ENCODE data around the gene RPL37A.
"Not testable (repeated sequence)": the region's sequence is repeated elsewhere in the genome, so short reads cannot be mapped to it uniquely, and the experiment has no call there.

RPL37A gene

GRCh38 chr2:216518566-216519119, 20.0 kb downstream of the RPL37A start:
- not testable (repeated sequence) for H3K4me1 ChIP-seq (ENCODE audit: control insufficient read depth, insufficient read depth, low read length); H3K27ac ChIP-seq (ENCODE audit: low read depth, low read length); H3K27me3 ChIP-seq (ENCODE audit: control insufficient read depth, insufficient read depth, low read length); H3K9ac ChIP-seq (ENCODE audit: low read depth, low read length); H3K36me3 ChIP-seq (ENCODE audit: control insufficient read depth, insufficient read depth, low read length); H3K9me3 ChIP-seq (ENCODE audit: control insufficient read depth, insufficient read depth, low read length); H3K4me3 ChIP-seq (ENCODE audit: low read depth, low read length)

DNA sequence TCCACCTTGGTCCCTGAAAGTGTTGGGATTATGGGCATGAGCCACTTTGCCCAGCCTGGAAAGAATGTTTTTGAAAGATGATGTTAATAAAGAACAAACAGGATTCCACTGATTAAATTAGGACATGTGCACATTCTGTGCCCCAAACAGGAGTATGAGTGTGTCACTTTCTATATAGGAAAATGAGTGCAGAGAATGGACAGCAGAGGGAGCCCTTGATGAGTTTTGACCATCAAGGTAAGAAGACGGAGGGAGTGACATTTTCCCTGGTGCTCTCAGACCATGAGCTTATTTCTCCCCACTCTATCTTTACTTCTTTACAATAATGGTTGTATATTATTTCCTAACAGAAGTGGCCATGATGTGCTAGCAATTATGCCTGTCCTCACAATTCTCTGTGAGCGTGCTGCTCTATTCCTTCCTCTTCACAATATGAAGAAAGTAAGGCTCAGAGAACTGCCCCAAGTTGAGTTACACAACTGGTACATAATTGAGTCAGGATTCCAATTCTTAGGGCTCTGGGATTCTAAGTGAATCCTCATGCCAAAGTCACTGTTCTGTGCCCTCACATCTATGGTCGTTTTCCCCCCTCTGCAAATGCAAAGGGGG, 20.6 kb downstream of the RPL37A start:
- Histone ChIP-seq H3K27ac (ENCODE audit: low read depth, low read length) (no peak overlapping the region), H3K4me1 (ENCODE audit: control insufficient read depth, insufficient read depth, low read length) (no peaks in the 10 kb centered on the region), H3K4me3 (ENCODE audit: low read depth, low read length) (no peak overlapping the region), H3K36me3 (ENCODE audit: control insufficient read depth, insufficient read depth, low read length) (no peaks in the 10 kb centered on the region), H3K27me3 (ENCODE audit: control insufficient read depth, insufficient read depth, low read length) (no peaks in the 10 kb centered on the region), H3K9me3 (ENCODE audit: control insufficient read depth, insufficient read depth, low read length) (no peaks in the 10 kb centered on the region), H3K9ac (ENCODE audit: low read depth, low read length) (no peak overlapping the region)

DNA sequence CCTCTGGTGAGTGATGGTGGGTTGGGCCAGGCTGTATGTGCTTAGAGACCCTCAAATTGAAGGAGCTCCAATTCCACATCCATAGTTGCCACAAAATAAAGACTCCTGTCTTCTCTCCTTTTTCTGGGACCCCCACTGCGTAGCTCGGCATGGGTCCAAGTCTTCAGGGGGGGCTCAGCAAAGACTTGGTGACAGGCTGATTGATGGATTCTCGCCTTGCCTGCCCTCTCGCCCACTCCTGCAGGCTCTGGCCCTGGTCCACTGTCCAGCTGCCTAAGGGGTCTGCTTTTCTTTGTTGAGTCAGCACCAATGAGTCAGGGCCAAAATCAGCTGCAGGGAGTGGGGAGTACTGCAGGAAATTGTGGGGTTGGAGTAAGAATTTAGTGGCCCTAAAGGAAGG, 21.5 kb downstream of the RPL37A start:
- Histone ChIP-seq H3K27ac (ENCODE audit: low read depth, low read length) (no peak overlapping the region), H3K27me3 (ENCODE audit: control insufficient read depth, insufficient read depth, low read length) (no peaks in the 10 kb centered on the region), H3K9ac (ENCODE audit: low read depth, low read length) (no peak overlapping the region), H3K36me3 (ENCODE audit: control insufficient read depth, insufficient read depth, low read length) (no peaks in the 10 kb centered on the region), H3K9me3 (ENCODE audit: control insufficient read depth, insufficient read depth, low read length) (no peaks in the 10 kb centered on the region), H3K4me1 (ENCODE audit: control insufficient read depth, insufficient read depth, low read length) (no peaks in the 10 kb centered on the region), H3K4me3 (ENCODE audit: low read depth, low read length) (no peak overlapping the region)

GRCh38 chr2:216522892-216523502, 24.4 kb downstream of the RPL37A start:
- H3K9me3 ChIP-seq (ENCODE audit: control insufficient read depth, insufficient read depth, low read length), result no peaks in the 10 kb centered on the region
- H3K4me1 ChIP-seq (ENCODE audit: control insufficient read depth, insufficient read depth, low read length), result no peaks in the 10 kb centered on the region
- H3K27me3 ChIP-seq (ENCODE audit: control insufficient read depth, insufficient read depth, low read length), result no peaks in the 10 kb centered on the region
- no peak overlapping the region for H3K4me3 ChIP-seq (ENCODE audit: low read depth, low read length)
- H3K27ac ChIP-seq (ENCODE audit: low read depth, low read length), result no peak overlapping the region
- no peaks in the 10 kb centered on the region for H3K36me3 ChIP-seq (ENCODE audit: control insufficient read depth, insufficient read depth, low read length)
- H3K9ac ChIP-seq (ENCODE audit: low read depth, low read length), result no peak overlapping the region

DNA sequence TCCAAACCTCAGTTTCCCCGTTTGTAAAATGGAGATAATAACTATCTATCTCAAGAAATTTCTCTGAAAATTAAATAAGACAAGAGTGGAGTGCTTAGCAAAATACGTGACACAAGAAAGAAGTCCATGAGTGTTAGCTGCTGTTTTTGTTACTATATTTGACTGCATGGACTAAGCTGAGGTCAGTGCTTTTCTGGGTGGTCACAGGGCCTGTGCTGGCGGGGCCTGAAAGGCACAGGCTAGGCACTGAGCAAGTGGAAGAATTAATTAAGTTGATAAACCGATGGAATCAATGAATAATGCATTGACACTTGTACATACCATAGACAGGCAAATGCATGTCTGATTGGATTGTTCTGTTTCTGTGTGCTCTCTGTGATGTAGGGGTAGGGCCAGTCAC, 27.3 kb downstream of the RPL37A start:
- H3K9ac ChIP-seq (ENCODE audit: low read depth, low read length), result no peak overlapping the region
- H3K4me3 ChIP-seq (ENCODE audit: low read depth, low read length), result no peak overlapping the region
- H3K36me3 ChIP-seq (ENCODE audit: control insufficient read depth, insufficient read depth, low read length), result no peaks in the 10 kb centered on the region
- no peaks in the 10 kb centered on the region for H3K4me1 ChIP-seq (ENCODE audit: control insufficient read depth, insufficient read depth, low read length)
- H3K27me3 ChIP-seq (ENCODE audit: control insufficient read depth, insufficient read depth, low read length), result no peaks in the 10 kb centered on the region
- H3K27ac ChIP-seq (ENCODE audit: low read depth, low read length), result no peak overlapping the region
- no peaks in the 10 kb centered on the region for H3K9me3 ChIP-seq (ENCODE audit: control insufficient read depth, insufficient read depth, low read length)

DNA sequence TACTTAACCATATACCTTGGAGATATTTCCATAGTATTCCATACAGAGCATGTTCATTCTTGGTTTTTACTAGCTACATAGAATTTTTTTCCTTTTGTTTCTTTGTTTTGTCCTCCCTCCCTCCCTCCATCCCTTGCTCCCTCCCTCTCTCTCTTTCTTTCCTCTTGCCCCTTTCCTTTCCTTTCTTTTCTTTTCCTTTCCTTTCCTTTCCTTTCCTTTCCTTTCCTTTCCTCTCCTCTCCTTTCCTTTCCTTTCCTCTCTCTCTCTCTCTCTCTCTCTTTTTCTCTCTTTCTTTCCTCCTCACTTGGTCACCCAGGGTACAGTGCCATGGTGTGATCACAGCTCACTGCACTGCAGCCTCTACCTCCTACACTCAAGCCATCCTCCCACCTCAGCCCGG, 28.3 kb downstream of the RPL37A start:
- Histone ChIP-seq H3K9ac (ENCODE audit: low read depth, low read length) (no peak overlapping the region), H3K4me1 (ENCODE audit: control insufficient read depth, insufficient read depth, low read length) (no peaks in the 10 kb centered on the region), H3K9me3 (ENCODE audit: control insufficient read depth, insufficient read depth, low read length) (no peaks in the 10 kb centered on the region), H3K36me3 (ENCODE audit: control insufficient read depth, insufficient read depth, low read length) (no peaks in the 10 kb centered on the region), H3K4me3 (ENCODE audit: low read depth, low read length) (no peak overlapping the region), H3K27ac (ENCODE audit: low read depth, low read length) (no peak overlapping the region), H3K27me3 (ENCODE audit: control insufficient read depth, insufficient read depth, low read length) (no peaks in the 10 kb centered on the region)

DNA sequence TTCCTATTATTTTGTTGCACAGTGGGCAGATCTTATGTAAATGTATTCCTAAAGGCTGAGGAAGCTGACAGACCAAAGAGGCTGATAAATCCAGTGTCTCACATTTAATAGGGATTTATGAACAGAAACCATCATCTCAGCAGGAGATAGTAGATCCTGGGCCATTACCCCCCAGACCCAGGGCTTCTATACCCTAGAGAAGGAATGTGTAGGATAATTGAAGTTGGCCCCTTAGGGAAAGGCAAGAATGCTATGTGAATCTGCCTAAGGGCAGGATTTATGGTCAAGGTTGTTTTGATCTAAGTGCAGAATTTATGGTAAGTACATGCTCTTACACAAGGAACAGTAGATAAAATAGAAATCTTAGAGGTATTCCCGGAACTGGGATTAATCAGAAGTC, 29.0 kb downstream of the RPL37A start:
- no peak overlapping the region for H3K4me3 ChIP-seq (ENCODE audit: low read depth, low read length)
- no peaks in the 10 kb centered on the region for H3K27me3 ChIP-seq (ENCODE audit: control insufficient read depth, insufficient read depth, low read length)
- no peaks in the 10 kb centered on the region for H3K4me1 ChIP-seq (ENCODE audit: control insufficient read depth, insufficient read depth, low read length)
- no peak overlapping the region for H3K27ac ChIP-seq (ENCODE audit: low read depth, low read length)
- H3K36me3 ChIP-seq (ENCODE audit: control insufficient read depth, insufficient read depth, low read length), result no peaks in the 10 kb centered on the region
- H3K9ac ChIP-seq (ENCODE audit: low read depth, low read length), result no peak overlapping the region
- H3K9me3 ChIP-seq (ENCODE audit: control insufficient read depth, insufficient read depth, low read length), result no peaks in the 10 kb centered on the region

DNA sequence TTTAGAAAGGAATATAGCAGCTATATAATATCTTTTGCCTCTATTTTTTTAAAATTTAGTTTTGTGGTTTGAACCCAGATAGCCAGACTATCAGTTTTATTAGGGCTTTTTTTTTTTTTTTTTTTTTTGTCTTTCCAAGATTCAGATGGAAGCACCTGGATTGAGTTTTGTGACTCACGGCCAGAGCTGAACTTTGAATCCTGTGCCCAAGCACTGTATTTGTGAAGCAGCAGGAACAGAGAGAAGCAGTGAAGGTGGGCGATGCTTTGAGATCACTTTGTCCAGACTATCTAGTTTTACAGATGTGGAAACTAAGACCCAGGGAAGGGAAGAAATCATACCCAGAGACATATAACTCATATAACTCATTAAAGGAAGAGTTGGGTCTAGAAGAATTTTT, 33.9 kb downstream of the RPL37A start:
- H3K4me3 ChIP-seq (ENCODE audit: low read depth, low read length), result no peak overlapping the region
- no peaks in the 10 kb centered on the region for H3K27me3 ChIP-seq (ENCODE audit: control insufficient read depth, insufficient read depth, low read length)
- H3K9ac ChIP-seq (ENCODE audit: low read depth, low read length), result no peak overlapping the region
- no peaks in the 10 kb centered on the region for H3K9me3 ChIP-seq (ENCODE audit: control insufficient read depth, insufficient read depth, low read length)
- H3K27ac ChIP-seq (ENCODE audit: low read depth, low read length), result no peak overlapping the region
- no peaks in the 10 kb centered on the region for H3K4me1 ChIP-seq (ENCODE audit: control insufficient read depth, insufficient read depth, low read length)
- no peaks in the 10 kb centered on the region for H3K36me3 ChIP-seq (ENCODE audit: control insufficient read depth, insufficient read depth, low read length)

DNA sequence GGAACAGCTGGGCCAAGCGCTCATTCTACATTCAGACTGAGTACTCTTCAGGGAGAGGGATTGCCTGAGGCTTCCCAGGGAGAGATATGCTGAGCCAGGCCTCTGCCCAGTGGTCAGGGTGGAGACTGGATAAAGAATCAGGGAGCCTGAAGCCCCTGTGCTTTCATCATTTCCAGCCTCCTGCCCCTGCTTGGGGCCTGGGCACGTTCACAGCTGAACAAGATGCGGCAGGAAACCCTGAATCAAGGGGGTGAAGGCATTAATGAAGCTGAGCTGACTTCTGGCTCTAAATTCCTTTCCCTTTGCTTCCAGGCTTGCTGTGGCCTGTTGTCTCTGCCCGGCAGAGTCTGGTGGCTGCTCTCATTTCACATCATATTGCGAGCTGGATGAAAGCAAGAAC, 35.0 kb downstream of the RPL37A start:
- Histone ChIP-seq H3K9ac (ENCODE audit: low read depth, low read length) (no peak overlapping the region), H3K4me3 (ENCODE audit: low read depth, low read length) (no peak overlapping the region), H3K9me3 (ENCODE audit: control insufficient read depth, insufficient read depth, low read length) (no peaks in the 10 kb centered on the region), H3K27ac (ENCODE audit: low read depth, low read length) (no peak overlapping the region), H3K36me3 (ENCODE audit: control insufficient read depth, insufficient read depth, low read length) (no peaks in the 10 kb centered on the region), H3K4me1 (ENCODE audit: control insufficient read depth, insufficient read depth, low read length) (no peaks in the 10 kb centered on the region), H3K27me3 (ENCODE audit: control insufficient read depth, insufficient read depth, low read length) (no peaks in the 10 kb centered on the region)

GRCh38 chr2:216534809-216535208, 36.2 kb downstream of the RPL37A start:
- Histone ChIP-seq H3K27me3 (ENCODE audit: control insufficient read depth, insufficient read depth, low read length) (no peaks in the 10 kb centered on the region), H3K9ac (ENCODE audit: low read depth, low read length) (no peak overlapping the region), H3K9me3 (ENCODE audit: control insufficient read depth, insufficient read depth, low read length) (no peaks in the 10 kb centered on the region), H3K4me1 (ENCODE audit: control insufficient read depth, insufficient read depth, low read length) (no peaks in the 10 kb centered on the region), H3K27ac (ENCODE audit: low read depth, low read length) (no peak overlapping the region), H3K4me3 (ENCODE audit: low read depth, low read length) (no peak overlapping the region), H3K36me3 (ENCODE audit: control insufficient read depth, insufficient read depth, low read length) (no peaks in the 10 kb centered on the region)

GRCh38 chr2:216535454-216535995, 36.9 kb downstream of the RPL37A start:
- Histone ChIP-seq H3K27ac (ENCODE audit: low read depth, low read length) (no peak overlapping the region), H3K4me3 (ENCODE audit: low read depth, low read length) (no peak overlapping the region), H3K4me1 (ENCODE audit: control insufficient read depth, insufficient read depth, low read length) (no peaks in the 10 kb centered on the region), H3K36me3 (ENCODE audit: control insufficient read depth, insufficient read depth, low read length) (no peaks in the 10 kb centered on the region), H3K9ac (ENCODE audit: low read depth, low read length) (no peak overlapping the region), H3K9me3 (ENCODE audit: control insufficient read depth, insufficient read depth, low read length) (no peaks in the 10 kb centered on the region), H3K27me3 (ENCODE audit: control insufficient read depth, insufficient read depth, low read length) (no peaks in the 10 kb centered on the region)

Data from HUES48 (cell line).